GM21528 (cell line): ENCODE data around the gene HLA-DOA.

Experiments used
- ATAC-seq: cut with Tn5 transposase; IDR thresholded peaks from one replicate; pipeline ENCODE4 v1.9.1; 2021; ENCODE audit warnings: mild to moderate bottlenecking, moderate library complexity; ENCODE audit not compliant: unreplicated experiment, low FRiP score

The HLA-DOA gene

GRCh38 chr6:32968093-32968866, 41.1 kb downstream of the HLA-DOA start, which contains the start of gene BRD2:
Gene BRD2 (plus strand): TSS chr6:32968594. CDS start chr6:32972899, 4,305 bp downstream.
- peak; percentile 26 for ATAC-seq

DNA sequence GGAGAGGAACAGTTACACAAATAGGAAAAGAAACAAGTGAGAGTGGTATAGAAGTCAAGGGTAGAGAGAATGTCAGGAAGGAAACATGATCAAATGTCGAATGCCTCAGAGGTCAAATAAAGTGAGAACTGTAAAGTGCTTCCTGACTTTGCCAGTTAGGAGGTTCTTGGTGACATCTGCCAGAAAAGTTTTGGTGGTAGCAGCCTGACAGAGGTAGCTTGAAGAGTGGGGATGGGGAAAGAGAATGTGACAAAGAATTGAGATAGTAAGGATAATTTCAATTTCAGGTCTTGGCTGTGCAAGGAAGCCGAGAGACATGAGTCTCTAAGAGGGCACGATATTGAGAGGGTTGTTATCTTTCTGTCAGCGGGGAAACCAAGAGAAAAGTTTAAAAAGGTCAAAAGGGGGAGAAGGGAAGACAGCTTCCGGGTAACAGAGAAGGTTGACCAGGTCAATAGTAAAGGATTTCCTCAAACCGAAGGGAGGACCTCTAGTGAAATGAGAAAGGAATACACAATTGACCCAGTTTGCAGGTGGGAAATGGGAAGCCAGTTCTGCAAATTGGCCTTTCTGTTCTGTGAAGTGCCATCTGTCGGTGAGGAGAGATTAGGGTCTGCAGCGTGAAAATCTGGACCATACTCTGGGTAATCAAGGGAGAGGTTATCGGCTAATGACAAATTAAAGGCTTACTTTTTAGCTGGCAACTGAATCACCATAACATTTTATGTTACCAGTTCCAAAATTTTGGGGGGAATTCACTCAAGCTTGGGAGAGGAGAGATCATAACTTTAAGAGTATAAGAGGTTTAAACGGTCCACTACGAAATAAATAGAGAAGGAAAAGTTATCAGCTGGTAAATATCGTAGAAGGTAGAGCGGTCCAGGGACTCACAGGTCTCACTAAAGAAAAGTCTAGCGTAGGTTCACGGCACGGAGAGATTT, 42.0 kb downstream of the HLA-DOA start:
- no peak for ATAC-seq

- no peak for ATAC-seq
These were observed 44.6 kb downstream of the HLA-DOA start for GRCh38 chr6:32964776-32965175.

DNA sequence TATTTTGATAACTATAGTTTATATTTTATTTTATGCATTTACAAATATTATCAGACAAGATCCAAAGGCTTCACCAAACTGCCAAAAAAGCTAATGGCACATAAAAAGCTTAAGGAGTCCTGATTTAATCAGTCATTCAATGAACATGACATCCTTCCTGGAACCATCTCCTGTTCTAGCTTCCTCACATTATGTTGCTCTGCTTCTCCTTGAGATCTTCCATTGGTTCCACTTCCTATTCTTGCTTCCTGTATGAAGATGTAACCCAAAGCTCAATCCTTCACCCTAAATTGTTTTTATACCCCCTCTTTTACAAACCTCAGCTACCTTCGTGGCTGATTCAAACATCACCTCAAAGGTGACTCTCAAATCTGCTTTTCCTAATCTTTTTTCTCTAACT, 45.5 kb downstream of the HLA-DOA start:
- no peak for ATAC-seq

GRCh38 chr6:32962213-32962826, 47.1 kb downstream of the HLA-DOA start:
- ATAC-seq: no peak

GRCh38 chr6:32960563-32960962, 48.8 kb downstream of the HLA-DOA start:
- no peak for ATAC-seq

DNA sequence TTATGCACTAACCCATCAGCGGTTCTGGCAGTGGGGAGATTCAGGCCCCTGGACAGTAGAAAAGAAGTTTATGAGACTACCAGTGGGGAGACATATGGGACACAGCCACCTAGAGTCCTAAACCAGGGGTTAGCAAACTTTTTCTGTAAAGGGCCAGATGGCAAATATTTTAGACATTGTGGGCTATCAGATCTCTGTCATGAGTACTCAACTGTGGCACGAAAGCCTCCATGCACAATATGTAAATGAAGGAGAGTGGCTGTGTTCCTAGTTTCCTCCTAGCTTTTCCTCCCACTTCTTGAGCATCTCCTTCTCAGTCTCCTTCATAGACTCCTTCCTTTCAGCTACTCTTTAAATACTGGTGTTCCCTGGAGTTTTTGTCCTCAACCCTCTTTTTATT, 53.2 kb downstream of the HLA-DOA start:
- no peak for ATAC-seq

- ATAC-seq: no peak
These were observed 54.2 kb downstream of the HLA-DOA start for GRCh38 chr6:32954986-32955802.

- no peak for ATAC-seq
These were observed 55.1 kb downstream of the HLA-DOA start for GRCh38 chr6:32954267-32954666.
